Measurements from ENCODE around the gene ANKRD63.

Gene ANKRD63

DNA sequence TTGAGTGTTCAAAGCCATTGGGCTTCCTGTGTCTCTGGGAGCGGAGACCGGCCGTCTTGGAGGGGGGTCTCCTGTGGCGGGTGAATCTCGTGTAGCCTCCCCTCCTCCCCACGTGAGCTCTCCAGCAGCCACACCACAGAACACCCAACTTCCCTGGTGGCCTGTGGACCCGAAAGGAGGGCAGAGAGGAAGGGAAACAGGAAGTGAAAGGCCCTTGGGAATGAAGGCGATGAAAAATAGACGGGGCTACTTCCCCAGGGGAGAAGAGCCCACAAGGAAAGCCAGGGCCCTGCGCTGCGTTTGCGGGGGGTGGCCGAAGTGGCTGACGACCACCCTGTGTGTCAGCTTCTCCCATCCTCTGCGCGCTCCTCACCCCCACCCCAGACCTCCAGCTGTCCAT is 5.4 kb downstream of the ANKRD63 start:
- peak; percentile 74 for DNase-seq (ENCODE audit: low read depth)
- TF ChIP-seq, protein P1, sequence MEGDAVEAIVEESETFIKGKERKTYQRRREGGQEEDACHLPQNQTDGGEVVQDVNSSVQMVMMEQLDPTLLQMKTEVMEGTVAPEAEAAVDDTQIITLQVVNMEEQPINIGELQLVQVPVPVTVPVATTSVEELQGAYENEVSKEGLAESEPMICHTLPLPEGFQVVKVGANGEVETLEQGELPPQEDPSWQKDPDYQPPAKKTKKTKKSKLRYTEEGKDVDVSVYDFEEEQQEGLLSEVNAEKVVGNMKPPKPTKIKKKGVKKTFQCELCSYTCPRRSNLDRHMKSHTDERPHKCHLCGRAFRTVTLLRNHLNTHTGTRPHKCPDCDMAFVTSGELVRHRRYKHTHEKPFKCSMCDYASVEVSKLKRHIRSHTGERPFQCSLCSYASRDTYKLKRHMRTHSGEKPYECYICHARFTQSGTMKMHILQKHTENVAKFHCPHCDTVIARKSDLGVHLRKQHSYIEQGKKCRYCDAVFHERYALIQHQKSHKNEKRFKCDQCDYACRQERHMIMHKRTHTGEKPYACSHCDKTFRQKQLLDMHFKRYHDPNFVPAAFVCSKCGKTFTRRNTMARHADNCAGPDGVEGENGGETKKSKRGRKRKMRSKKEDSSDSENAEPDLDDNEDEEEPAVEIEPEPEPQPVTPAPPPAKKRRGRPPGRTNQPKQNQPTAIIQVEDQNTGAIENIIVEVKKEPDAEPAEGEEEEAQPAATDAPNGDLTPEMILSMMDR (IDR thresholded peaks at IDR 0.05; ENCODE audit: low read depth, low read length) = no peak
- TF ChIP-seq POLR2A (IDR thresholded peaks at IDR 0.05; ENCODE audit: extremely low read depth, insufficient read length) = no peak
- no peak for TF ChIP-seq MYC (IDR thresholded peaks at IDR 0.05; ENCODE audit: low read depth, low read length)
- TF ChIP-seq, protein P2, sequence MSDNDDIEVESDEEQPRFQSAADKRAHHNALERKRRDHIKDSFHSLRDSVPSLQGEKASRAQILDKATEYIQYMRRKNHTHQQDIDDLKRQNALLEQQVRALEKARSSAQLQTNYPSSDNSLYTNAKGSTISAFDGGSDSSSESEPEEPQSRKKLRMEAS (IDR thresholded peaks at IDR 0.05; ENCODE audit: low read depth, low read length) = no peak
- H3K4me3 ChIP-seq (ENCODE audit: low read depth, low read length) = no peak overlapping the region

DNA sequence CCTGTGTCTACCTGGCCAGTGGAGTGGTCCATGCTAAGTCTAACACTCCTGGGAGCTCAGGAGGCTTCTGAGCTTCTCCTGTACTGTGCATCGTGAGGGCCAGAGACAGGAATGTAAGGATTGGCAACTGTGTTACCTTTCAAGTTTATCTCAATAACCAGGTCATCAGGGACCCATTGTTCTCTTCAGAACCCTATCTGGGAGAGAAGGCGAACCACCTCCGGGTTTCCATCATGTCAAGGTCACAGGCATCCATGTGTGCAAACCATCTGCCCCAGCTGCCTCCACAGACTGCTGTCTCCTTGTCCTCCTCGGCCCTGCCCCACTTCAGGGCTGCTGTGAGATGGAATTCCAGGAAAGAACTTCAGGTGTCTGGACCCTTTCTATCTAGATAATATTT is 5.9 kb downstream of the ANKRD63 start:
- no peak for TF ChIP-seq MYC (IDR thresholded peaks at IDR 0.05; ENCODE audit: low read depth, low read length)
- no peak for TF ChIP-seq POLR2A (IDR thresholded peaks at IDR 0.05; ENCODE audit: extremely low read depth, insufficient read length)
- TF ChIP-seq, protein P1 (IDR thresholded peaks at IDR 0.05; ENCODE audit: low read depth, low read length) = no peak
- TF ChIP-seq, protein P2 (IDR thresholded peaks at IDR 0.05; ENCODE audit: low read depth, low read length) = no peak
- no peak for DNase-seq (ENCODE audit: low read depth)
- H3K4me3 ChIP-seq (ENCODE audit: low read depth, low read length) = no peak overlapping the region

DNA sequence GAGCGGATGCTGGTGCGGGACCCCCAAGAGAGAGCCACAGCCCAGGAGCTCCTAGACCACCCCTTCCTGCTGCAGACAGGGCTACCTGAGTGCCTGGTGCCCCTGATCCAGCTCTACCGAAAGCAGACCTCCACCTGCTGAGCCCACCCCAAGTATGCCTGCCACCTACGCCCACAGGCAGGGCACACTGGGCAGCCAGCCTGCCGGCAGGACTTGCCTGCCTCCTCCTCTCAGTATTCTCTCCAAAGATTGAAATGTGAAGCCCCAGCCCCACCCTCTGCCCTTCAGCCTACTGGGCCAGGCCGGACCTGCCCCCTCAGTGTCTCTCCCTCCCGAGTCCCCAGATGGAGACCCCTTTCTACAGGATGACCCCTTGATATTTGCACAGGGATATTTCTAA is 6.9 kb downstream of the ANKRD63 start:
- DNase-seq (ENCODE audit: low read depth) = no peak
- TF ChIP-seq, protein P2 (IDR thresholded peaks at IDR 0.05; ENCODE audit: low read depth, low read length) = no peak
- TF ChIP-seq, protein P1 (IDR thresholded peaks at IDR 0.05; ENCODE audit: low read depth, low read length) = no peak
- TF ChIP-seq MYC (IDR thresholded peaks at IDR 0.05; ENCODE audit: low read depth, low read length) (no peak), POLR2A (IDR thresholded peaks at IDR 0.05; ENCODE audit: extremely low read depth, insufficient read length) (no peak)
- H3K4me3 ChIP-seq (ENCODE audit: low read depth, low read length) = no peak overlapping the region

DNA sequence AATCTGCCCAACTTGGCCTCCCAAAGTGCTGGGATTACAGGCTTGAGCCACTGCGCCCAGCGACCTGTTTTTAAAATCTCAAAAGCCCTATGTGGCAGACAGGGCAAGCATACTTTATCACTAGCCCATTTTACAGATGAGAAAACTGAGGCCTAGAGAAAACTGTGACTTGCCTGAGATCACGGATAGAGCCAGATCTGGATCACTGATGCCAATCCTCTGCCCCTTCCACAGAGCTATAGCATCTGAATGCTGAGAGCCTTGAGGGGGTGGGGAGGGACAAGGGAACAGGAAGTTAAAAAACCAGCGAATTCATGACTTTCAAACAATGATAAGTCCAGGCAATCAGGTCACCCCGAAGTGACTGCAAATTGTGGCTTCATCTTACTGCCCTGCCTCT is 7.3 kb downstream of the ANKRD63 start:
- TF ChIP-seq, protein P2 (IDR thresholded peaks at IDR 0.05; ENCODE audit: low read depth, low read length) = no peak
- TF ChIP-seq MYC (IDR thresholded peaks at IDR 0.05; ENCODE audit: low read depth, low read length) = no peak
- no peak for TF ChIP-seq POLR2A (IDR thresholded peaks at IDR 0.05; ENCODE audit: extremely low read depth, insufficient read length)
- TF ChIP-seq, protein P1 (IDR thresholded peaks at IDR 0.05; ENCODE audit: low read depth, low read length) = no peak
- no peak overlapping the region for H3K4me3 ChIP-seq (ENCODE audit: low read depth, low read length)
- DNase-seq (ENCODE audit: low read depth) = peak; percentile 20

DNA sequence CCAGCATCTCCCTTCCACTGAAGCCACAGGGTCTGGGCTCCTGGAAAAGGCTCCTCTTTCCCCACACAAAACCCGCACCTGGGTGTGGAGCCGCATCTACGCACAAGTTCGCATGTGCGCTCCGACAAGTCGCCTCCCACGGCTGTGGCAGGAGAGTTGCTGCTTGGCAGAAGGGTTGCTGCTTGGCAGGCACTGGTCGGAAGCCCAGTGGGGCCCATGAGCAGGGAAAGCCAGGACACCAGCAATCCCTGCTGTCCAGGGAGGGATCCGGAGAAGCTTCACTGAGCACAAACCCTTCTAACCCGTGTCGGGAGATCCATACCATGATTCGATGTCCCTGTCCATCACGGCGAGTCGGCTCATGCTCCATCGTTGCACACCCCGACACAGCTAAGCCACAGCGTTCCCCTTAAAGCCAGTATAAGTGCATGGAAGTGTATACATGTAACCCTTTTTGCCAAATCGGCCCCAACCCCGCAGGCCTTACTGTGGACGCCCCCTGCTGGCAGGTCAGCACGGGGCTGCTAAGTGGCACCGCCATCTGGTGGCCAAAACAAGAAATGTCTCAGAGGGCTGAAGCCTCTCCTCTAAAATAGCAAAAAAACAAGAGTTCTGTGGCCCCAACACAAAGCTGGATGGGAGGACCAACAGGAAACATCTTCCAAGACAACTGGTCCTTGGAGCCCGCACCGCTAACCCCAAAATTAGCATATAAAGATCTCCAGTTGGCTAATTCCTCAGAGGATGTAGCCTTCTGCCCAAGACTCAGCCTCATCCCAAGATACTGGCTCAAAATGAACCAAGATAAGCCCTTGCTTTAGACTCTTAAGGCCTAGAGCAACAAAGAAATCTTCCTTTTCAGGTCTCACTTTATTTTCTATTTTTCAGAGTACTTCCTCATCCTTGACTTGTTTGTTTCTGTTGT is 8.3 kb downstream of the ANKRD63 start:
- DNase-seq (ENCODE audit: low read depth) = peak; percentile 85
- TF ChIP-seq, protein P2 (IDR thresholded peaks at IDR 0.05; ENCODE audit: low read depth, low read length) = peak; percentile 61
- peak; percentile 57; the same call in 1 of the 2 replicates for TF ChIP-seq MYC (IDR thresholded peaks at IDR 0.05; ENCODE audit: low read depth, low read length)
- TF ChIP-seq, protein P1 (IDR thresholded peaks at IDR 0.05; ENCODE audit: low read depth, low read length) = peak; percentile 100
- no peak for TF ChIP-seq POLR2A (IDR thresholded peaks at IDR 0.05; ENCODE audit: extremely low read depth, insufficient read length)
- H3K4me3 ChIP-seq (ENCODE audit: low read depth, low read length) = no peak overlapping the region

Data from NB4 (cell line).